ENCODE measurements around the gene ADM5. TPM values are rescaled to one million over a fixed set of nuclear protein-coding genes. Genes with fewer than 3 reads are reported as not detected.
A peak's percentile ranks its signal among the peaks of the same experiment; 100 is the strongest.
"Not testable (repeated sequence)": the region's sequence is repeated elsewhere in the genome, so short reads cannot be mapped to it uniquely, and the experiment has no call there.

The ADM5 gene
- total RNA-seq, 1 donor: 1.9 TPM

DNA sequence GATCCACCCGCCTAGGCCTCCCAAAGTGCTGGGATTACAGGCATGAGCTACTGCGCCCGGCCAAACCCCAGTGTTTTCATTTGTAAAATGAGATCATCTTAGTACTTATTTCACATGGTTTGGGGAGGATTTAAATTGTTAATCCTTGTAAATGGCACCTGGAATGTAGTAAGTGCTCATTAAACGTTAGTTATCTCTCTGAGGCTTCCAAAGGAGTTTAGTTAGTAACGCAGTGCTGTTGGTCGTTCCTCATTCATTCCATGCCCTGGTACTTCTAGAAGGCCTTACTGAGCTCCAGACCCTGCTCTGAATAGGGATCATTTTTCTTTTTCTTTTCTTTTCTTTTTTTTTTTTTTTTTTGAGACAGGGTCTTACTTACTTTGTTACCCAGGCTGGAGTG is 6.7 kb downstream of the ADM5 start:
- no peak for DNase-seq (ENCODE audit: low read depth in 2 of 3, low spot score in 2 of 3)

DNA sequence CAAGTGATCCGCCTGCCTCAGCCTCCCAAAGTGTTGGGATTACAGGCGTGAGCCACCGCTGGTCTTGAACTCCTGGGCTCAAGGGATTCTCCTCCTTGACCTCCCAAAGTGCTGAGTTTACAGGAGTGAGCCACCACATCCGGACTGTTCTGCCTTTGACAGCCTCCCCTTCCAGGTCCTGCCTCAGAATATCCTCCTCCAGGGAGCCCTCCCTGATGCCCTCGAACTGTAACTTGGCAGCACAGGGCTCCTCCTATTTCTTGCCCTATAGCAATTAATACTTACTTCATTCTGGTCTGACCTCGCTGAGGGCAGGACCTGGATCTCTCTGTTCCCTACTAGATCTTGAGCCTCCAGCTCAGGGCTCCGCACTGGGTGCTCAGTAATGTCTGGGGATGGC is 7.5 kb downstream of the ADM5 start:
- DNase-seq (ENCODE audit: low read depth in 2 of 3, low spot score in 2 of 3): no peak

DNA sequence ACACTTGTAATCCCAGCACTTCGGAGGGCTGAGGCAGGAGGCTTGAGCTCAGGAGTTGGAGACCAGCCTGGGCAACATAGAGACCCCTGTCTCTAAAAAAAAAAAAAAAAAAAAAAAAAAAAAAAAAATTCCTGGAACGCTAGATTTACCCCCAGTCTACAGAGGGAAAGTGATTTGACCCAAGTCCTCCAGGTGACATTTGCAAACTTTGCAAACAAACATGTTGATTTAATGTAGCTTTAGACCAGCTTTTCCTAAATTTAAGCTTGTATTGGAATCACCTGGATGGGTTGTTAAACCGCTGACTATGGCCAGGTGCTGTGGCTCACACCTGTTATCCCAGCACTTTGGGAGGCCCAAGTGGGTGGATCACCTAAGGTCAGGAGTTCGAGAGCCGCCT is 10.0 kb downstream of the ADM5 start:
- DNase-seq (ENCODE audit: low read depth in 2 of 3, low spot score in 2 of 3): no peak

DNA sequence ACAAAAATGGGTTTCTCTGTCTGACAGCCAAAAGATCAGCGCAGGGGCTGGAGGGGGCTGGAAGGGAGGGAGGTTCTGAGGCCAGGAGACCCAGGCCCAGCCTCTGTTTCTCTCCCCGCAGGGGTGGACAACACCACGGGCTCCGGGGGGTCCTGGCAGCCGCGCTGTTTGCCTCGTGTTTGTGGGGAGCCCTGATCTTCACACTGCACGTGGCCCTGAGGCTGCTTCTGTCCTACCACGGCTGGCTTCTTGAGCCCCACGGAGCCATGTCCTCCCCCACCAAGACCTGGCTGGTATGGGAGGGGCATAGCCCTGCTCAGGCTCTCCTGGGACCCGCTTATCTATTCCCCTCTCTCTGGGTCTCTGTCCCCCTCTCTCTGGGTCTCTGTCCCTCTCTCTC is 11.2 kb downstream of the ADM5 start:
- DNase-seq (ENCODE audit: low read depth in 2 of 3, low spot score in 2 of 3): no peak

DNA sequence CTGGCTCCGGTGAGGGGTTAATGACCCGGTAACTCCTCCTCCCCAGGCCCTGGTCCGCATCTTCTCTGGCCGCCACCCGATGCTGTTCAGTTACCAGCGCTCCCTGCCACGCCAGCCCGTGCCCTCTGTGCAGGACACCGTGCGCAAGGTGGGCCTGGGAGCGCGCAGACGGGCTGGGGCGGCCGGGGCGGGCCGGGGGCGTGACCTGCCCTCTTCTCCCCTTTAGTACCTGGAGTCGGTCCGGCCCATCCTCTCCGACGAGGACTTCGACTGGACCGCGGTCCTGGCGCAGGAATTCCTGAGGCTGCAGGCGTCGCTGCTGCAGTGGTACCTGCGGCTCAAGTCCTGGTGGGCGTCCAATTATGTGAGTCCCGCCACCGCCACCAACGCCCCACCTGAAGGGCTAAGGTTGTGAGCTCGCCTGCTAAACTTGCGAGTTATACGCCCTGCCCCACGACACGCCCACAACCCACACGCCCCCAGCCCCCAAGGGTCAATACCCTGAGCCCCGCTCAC is 11.9 kb downstream of the ADM5 start:
- DNase-seq (ENCODE audit: low read depth in 2 of 3, low spot score in 2 of 3): no peak

DNA sequence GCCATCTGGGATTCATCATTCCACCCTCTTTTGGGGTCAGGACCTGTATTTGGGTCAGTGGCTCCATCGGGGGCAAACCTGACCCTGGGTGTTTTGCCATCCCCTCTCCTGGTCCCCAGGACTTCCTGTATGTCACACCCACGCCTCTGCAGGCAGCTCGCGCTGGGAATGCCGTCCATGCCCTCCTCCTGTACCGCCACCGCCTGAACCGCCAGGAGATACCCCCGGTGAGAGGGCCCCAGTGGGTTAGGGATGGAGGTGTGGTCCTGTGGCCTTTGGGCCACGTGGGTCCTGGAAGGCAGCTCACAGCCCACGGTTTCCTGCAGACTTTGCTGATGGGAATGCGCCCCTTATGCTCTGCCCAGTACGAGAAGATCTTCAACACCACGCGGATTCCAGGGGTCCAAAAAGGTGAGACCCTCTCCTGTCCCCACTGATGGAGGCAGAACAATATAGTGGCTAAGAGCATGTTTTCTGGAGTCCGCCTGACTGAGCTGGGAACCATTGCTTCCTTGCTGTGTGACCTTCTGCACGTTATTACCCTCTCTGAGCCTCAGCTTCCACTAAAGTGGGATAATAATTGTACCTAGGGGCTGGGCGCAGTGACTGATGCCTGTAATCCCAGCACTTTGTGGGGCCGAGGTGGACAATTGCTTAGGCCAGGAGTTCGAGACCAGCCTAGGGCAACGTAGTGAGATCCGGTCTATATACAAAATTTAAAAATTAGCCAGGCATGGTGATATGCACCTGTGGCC is 15.7 kb downstream of the ADM5 start:
- no peak for DNase-seq (ENCODE audit: low read depth in 2 of 3, low spot score in 2 of 3)

DNA sequence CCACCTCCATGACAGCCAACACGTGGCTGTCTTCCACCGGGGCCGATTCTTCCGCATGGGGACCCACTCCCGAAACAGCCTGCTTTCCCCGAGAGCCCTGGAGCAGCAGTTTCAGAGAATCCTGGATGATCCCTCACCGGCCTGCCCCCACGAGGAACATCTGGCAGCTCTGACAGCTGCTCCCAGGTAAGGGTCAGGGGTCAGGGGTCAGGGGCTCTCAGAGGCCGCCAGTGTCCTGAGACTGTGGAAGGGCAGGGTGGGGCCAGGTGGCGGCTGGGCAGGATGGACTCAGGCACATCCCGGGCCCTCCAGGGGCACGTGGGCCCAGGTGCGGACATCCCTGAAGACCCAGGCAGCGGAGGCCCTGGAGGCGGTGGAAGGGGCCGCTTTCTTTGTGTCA is 16.5 kb downstream of the ADM5 start:
- DNase-seq (ENCODE audit: low read depth in 2 of 3, low spot score in 2 of 3): no peak

DNA sequence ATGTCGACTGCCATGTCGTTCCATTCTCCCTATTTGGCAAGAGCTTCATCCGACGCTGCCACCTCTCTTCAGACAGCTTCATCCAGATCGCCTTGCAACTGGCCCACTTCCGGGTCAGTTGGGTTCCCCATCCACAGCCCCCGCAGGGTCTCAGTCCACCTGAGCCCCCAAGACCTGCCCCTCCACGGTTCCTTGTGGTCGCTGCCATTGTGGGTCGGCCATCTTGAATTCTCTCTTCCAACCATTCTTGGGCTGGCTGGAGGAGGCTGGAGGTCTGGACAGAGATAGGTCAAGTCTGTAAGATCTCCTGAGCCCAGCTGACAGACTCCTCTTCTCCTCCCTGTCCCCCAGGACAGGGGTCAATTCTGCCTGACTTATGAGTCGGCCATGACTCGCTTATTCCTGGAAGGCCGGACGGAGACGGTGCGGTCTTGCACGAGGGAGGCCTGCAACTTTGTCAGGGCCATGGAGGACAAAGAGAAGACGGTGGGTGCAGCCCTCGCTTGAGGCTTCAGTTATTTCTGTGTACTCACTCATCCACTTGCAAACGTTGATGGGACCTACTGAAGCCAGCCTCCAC is 21.1 kb downstream of the ADM5 start:
- no peak for DNase-seq (ENCODE audit: low read depth in 2 of 3, low spot score in 2 of 3)

DNA sequence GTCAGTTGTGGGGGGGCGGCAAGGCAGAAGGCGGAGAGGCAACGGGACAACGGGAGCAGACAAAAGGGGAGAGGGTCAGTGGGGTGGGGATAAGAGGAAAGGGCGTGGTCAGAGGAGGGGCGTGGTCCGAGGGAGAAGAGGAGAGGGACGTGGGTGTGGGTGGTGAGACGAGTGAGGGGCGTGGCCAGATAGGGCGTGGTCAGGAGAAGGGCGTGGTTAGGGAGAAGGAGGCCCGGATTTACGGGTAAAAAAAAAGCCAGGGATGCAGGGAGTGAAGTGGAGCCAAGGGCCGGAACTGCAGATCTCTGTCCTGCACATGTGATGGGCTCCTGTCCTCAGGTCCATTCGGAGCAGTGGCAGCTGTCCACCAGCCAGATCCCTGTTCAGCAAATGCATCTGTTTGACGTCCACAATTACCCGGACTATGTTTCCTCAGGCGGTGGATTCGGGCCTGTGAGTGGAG is 23.0 kb downstream of the ADM5 start:
- no peak for DNase-seq (ENCODE audit: low read depth in 2 of 3, low spot score in 2 of 3)

DNA sequence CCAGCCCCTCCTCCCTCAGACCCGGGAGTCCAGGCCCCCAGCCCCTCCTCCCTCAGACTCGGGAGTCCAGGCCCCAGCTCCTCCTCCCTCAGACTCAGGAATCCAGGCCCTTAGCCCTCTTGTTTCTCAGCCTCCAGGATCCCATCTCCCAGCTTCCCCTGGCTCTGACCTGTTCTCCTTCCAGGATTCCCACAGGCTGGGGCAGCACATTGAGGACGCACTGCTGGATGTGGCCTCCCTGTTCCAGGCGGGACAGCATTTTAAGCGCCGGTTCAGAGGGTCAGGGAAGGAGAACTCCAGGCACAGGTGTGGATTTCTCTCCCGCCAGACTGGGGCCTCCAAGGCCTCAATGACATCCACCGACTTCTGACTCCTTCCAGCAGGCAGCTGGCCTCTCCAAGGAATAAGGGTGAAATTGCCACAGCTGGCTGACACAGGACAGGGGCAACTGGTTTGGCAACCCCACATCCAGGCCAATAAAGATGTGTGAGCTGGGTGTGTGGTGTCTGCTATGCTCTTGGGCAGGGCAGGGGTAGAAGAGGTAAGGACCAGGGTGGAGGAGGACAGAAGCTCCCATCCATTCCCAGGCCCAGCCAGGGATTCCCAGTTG is 23.9 kb downstream of the ADM5 start:
- DNase-seq (ENCODE audit: low read depth in 2 of 3, low spot score in 2 of 3): no peak

DNA sequence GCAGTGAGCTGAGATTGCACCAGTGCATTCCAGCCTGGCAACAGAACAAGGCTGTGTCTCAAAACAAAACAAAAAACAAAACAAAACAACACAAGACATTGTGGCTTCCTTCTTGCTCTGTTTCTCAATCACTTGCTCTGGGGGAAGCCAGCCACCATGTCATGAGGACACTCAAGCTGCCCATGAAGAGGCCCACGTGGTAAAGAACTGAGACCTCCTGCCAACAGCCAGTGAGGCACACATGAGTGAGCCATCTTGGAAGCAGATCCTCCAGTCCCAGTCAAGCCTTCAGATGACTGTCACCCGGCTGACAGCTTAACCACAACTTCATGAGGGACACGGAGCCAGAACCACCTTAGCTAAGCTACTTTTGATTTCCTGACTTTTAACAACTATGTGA is 26.8 kb downstream of the ADM5 start:
- DNase-seq (ENCODE audit: low read depth in 2 of 3, low spot score in 2 of 3): no peak

DNA sequence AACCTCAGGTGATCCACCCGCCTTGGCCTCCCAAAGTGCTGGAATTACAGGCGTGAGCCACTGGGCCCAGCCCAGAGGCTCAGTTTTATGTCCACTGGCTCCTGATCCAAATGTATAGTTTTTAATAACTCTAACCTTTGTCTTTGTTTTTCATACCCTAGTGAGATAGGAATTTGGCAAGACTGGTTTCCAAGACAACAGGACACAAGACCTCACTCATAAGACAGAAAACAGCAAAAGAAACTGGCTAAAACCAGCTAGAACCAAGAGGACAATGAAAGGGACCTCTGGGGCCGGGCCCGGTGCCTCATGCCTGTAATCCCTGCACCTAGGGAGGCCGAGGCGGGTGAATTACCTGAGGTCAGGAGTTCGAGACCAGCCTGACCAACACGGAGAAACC is 29.1 kb downstream of the ADM5 start:
- DNase-seq (ENCODE audit: low read depth in 2 of 3, low spot score in 2 of 3): peak in 1 of 3 donors; percentile 15

DNA sequence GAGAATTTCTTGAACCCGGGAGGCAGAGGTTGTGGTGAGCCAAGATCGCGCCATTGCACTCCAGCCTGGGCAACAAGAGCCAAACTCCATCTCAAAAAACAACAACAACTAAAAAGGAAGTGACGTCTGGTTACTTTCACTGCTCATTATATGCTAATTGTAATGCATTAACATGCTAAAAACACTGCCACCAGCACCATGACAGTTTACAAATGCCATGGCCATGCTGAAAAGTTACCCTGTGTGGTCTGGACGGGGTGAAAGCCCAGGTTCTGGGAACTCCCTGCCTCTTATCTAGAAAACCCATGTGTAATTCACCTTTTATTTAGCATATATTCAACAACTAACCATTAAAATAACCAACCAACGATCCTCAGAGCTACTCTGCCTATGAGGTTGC is 29.6 kb downstream of the ADM5 start:
- DNase-seq (ENCODE audit: low read depth in 2 of 3, low spot score in 2 of 3): no peak

DNA sequence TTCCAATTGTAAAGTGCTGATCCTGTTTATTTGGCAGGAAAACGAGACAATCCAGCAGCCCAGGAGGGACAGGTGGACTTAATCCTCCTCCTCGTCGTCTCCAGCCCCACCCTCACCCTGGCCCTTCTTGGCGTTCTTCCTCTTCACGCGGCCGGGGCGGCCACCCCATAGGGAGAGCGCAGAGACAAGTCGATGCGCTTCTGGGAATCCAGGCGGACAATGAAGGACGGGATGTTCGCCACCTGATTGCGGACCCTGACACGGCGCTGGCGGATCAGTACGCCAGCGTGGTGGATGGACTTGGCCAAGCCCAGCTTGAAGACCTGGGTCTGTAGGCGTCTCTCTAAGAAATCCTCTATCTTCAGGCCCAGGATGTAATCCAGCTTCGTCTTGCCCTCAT is 30.0 kb downstream of the ADM5 start:
- not testable (repeated sequence) for DNase-seq (ENCODE audit: low read depth in 2 of 3, low spot score in 2 of 3)

DNA sequence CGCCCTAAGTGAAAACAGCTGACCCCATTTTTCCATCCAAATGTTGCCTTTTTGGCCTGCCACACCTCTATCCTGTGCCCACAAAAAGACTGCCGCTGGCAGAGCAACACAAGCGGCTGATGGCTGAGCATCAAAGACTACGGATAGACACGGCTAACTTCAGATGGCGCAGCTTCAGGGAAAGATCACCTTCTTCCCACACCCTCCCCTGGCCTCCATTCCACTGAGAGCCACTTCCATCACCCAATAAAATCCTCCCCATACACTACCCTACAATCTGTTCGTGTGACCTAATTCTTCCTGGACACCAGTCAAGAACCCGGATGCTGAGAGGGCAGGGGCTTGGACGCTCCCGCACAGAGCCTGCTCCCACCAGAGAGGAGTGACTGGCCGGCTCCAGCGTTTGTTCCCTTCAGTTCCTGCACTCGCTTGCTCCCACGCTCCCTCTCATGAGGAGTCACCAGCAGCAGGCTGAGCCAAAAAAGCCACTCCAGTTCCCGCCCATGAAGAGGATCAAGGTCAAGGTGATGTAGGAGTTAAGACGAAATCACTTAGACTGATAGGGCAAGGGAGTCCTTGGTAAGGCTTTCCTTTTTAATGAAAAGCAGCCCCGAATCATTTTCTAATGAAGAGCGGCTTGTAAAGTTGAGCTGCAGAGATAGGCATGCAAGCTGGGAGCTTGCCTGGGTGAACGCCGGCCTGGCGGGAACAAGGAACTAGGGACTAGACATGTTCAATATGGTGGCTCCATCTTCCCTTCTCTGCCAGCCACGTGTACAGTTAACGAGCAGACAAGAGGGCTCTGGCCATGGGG is 38.0 kb downstream of the ADM5 start:
- no peak for DNase-seq (ENCODE audit: low read depth in 2 of 3, low spot score in 2 of 3)

DNA sequence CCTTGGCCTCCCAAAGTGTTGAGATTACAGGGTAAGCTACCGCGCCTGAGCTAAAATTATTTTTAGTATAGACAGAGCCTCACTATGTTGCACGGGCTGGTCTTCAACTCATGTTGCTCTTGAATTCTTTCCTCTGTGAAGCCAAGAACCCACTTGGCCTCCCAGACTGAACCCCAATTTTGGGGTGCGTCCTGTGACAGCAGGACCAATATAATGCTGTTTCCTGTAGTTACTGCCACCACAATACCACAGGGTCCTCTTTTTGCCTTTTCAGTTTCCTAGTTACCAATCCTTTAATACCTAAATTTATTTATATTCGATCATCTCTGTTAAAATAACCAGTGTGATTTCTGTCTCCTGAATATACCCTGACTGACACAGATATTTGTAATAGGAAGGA is 40.8 kb downstream of the ADM5 start:
- DNase-seq (ENCODE audit: low read depth in 2 of 3, low spot score in 2 of 3): peak in 2 of 3 donors; percentile 36 to 71

DNA sequence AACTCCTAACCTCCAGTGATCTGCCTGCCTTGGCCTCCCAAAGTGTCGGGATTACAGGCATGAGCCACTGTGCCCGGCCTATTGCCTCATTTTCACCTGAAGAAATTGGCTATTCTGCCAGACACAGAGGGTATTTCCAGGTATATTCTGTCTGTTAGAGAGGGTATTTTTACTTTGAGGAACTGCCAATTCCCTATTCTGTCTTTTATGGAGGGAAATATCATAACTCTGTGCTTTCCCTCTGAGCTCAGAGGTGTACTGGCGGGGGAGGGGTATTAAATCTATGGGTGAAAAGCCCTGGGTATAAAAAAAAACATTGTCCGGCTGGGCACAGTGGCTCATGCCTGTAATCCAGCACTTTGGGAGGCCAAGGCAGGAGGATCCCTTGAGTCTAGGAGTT is 48.9 kb downstream of the ADM5 start:
- DNase-seq (ENCODE audit: low read depth in 2 of 3, low spot score in 2 of 3): no peak

DNA sequence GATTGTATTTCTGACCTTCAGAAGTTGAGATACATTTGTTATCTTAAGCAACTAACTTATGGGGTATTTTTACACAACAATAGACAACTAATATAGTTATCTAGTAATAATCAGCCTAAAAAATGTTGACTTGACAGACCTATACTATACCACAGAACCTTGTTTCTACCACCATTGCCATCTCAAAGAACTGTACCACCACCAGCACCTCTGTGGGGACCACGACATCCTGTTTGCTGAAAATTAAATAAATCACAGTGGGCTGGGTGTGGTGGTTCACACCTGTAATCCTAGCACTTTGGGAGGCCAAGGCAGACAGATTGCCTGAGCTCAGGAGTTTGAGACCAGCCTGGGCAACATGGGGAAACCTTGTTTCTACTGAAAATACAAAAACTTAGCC is 49.7 kb downstream of the ADM5 start:
- DNase-seq (ENCODE audit: low read depth in 2 of 3, low spot score in 2 of 3): no peak

DNA sequence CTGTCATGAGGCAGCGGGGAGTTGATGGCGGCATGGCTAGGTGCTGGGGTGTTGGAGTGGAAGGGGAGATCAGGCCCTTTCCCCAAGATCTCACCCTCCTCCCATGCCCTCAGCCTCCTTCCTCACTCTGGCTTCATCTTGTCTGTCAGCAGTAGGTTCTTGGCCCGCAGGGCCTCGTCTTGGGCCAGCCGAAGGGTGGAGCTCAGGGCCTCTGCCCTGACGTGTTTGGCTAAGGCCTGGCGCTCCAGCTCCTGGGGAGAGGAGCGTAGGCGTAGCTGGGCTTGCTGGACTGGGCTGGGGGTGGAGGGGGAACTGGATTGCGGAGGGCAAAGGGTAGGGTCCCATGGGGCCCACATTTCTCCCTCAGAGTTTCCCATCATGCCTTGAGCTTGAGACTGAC is 50.5 kb downstream of the ADM5 start:
- DNase-seq (ENCODE audit: low read depth in 2 of 3, low spot score in 2 of 3): no peak
